ENCODE data around the gene ELOVL5. TPM values are rescaled to one million over a fixed set of nuclear protein-coding genes. Genes with fewer than 3 reads are reported as not detected.

Gene ELOVL5
- total and polyA plus RNA-seq, 2 experiments from 2014 or later: 83.3 to 180 TPM

DNA sequence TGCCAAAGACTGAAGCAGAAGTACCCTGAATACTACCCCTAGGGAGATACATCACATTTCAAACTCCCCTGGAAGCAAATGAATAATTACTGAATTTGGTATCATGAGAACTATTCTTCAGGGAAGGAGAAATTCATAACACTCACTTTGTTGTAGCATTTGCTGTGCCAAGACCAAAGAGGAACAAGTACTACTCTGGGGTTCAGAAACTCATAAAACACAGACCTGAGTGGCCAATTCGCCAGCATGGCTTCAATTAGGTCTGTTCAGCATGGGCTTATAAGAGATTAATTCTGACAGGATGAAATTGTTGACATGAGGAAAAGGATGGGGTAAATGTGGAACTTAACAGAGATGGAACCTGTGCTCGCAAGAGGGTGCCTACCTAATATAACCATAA is 6.5 kb downstream of the ELOVL5 start:
- no peaks in the 10 kb centered on the region for H3K9me3 Mint-ChIP-seq
- H3K36me3 Mint-ChIP-seq (ENCODE audit: low read depth): peaks cover 16% of the 10 kb centered on the region
- Histone ChIP-seq H4K20me1 (replicated peaks; ENCODE audit: insufficient read depth) (peaks cover 79% of the 10 kb centered on the region), H3K79me2 (replicated peaks; ENCODE audit: insufficient read depth) (peaks cover 100% of the 10 kb centered on the region), H3K4me2 (no peak overlapping the region), H2AFZ (no peak overlapping the region), H3K4me1 (ENCODE audit: insufficient read depth) (peaks cover 22% of the 10 kb centered on the region), H3F3A (replicated peaks; ENCODE audit: low read depth) (no peaks in the 10 kb centered on the region), H3K4me3 (no peak overlapping the region), H3K9me2 (ENCODE audit: insufficient read depth) (no peaks in the 10 kb centered on the region), H3K27ac (ENCODE audit: low read depth) (no peak overlapping the region), H3K27me3 (ENCODE audit: insufficient read depth) (no peaks in the 10 kb centered on the region), H3K36me3 (ENCODE audit: insufficient read depth) (peaks cover 4% of the 10 kb centered on the region; the same call in 1 of the 2 replicates)
- ATAC-seq (no peak), DNase-seq (ENCODE audit: low spot score) (no peak)
- H3K4me3 Mint-ChIP-seq: no peak overlapping the region
- peaks cover 6% of the 10 kb centered on the region for H3K27me3 Mint-ChIP-seq (ENCODE audit: insufficient read depth, low read depth, poor library complexity)
- TF ChIP-seq POLR2AphosphoS5 (IDR thresholded peaks at IDR 0.05; ENCODE audit: low read depth): no peak
- TF ChIP-seq NANOG (IDR thresholded peaks at IDR 0.05; ENCODE audit: borderline replicate concordance): no peak
- TF ChIP-seq, protein P1, sequence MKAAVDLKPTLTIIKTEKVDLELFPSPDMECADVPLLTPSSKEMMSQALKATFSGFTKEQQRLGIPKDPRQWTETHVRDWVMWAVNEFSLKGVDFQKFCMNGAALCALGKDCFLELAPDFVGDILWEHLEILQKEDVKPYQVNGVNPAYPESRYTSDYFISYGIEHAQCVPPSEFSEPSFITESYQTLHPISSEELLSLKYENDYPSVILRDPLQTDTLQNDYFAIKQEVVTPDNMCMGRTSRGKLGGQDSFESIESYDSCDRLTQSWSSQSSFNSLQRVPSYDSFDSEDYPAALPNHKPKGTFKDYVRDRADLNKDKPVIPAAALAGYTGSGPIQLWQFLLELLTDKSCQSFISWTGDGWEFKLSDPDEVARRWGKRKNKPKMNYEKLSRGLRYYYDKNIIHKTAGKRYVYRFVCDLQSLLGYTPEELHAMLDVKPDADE (IDR thresholded peaks at IDR 0.05): no peak
- TF ChIP-seq EZH2phosphoT487 (IDR thresholded peaks at IDR 0.05; ENCODE audit: unreplicated experiment): no peak
- TF ChIP-seq STAT1 (IDR thresholded peaks at IDR 0.05; ENCODE audit: unreplicated experiment): no peak
- TF ChIP-seq EZH2 (IDR thresholded peaks at IDR 0.05; ENCODE audit: low read depth, unreplicated experiment): no peak
- TF ChIP-seq ZNF114 (CRISPR knock-in tag; IDR thresholded peaks at IDR 0.05): no peak
- no peak for TF ChIP-seq ZNF331 (CRISPR knock-in tag; IDR thresholded peaks at IDR 0.05; ENCODE audit: low read depth)
- TF ChIP-seq, protein P2, sequence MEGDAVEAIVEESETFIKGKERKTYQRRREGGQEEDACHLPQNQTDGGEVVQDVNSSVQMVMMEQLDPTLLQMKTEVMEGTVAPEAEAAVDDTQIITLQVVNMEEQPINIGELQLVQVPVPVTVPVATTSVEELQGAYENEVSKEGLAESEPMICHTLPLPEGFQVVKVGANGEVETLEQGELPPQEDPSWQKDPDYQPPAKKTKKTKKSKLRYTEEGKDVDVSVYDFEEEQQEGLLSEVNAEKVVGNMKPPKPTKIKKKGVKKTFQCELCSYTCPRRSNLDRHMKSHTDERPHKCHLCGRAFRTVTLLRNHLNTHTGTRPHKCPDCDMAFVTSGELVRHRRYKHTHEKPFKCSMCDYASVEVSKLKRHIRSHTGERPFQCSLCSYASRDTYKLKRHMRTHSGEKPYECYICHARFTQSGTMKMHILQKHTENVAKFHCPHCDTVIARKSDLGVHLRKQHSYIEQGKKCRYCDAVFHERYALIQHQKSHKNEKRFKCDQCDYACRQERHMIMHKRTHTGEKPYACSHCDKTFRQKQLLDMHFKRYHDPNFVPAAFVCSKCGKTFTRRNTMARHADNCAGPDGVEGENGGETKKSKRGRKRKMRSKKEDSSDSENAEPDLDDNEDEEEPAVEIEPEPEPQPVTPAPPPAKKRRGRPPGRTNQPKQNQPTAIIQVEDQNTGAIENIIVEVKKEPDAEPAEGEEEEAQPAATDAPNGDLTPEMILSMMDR (conservative IDR thresholded peaks at IDR 0.05; ENCODE audit: low read depth in 2 of 2): no peak
- no peak for TF ChIP-seq CREB1 (CRISPR knock-in tag; IDR thresholded peaks at IDR 0.05; ENCODE audit: low read depth)
- TF ChIP-seq, protein P3, sequence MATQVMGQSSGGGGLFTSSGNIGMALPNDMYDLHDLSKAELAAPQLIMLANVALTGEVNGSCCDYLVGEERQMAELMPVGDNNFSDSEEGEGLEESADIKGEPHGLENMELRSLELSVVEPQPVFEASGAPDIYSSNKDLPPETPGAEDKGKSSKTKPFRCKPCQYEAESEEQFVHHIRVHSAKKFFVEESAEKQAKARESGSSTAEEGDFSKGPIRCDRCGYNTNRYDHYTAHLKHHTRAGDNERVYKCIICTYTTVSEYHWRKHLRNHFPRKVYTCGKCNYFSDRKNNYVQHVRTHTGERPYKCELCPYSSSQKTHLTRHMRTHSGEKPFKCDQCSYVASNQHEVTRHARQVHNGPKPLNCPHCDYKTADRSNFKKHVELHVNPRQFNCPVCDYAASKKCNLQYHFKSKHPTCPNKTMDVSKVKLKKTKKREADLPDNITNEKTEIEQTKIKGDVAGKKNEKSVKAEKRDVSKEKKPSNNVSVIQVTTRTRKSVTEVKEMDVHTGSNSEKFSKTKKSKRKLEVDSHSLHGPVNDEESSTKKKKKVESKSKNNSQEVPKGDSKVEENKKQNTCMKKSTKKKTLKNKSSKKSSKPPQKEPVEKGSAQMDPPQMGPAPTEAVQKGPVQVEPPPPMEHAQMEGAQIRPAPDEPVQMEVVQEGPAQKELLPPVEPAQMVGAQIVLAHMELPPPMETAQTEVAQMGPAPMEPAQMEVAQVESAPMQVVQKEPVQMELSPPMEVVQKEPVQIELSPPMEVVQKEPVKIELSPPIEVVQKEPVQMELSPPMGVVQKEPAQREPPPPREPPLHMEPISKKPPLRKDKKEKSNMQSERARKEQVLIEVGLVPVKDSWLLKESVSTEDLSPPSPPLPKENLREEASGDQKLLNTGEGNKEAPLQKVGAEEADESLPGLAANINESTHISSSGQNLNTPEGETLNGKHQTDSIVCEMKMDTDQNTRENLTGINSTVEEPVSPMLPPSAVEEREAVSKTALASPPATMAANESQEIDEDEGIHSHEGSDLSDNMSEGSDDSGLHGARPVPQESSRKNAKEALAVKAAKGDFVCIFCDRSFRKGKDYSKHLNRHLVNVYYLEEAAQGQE (IDR thresholded peaks at IDR 0.05; ENCODE audit: unreplicated experiment): no peak
- TF ChIP-seq, protein P4, sequence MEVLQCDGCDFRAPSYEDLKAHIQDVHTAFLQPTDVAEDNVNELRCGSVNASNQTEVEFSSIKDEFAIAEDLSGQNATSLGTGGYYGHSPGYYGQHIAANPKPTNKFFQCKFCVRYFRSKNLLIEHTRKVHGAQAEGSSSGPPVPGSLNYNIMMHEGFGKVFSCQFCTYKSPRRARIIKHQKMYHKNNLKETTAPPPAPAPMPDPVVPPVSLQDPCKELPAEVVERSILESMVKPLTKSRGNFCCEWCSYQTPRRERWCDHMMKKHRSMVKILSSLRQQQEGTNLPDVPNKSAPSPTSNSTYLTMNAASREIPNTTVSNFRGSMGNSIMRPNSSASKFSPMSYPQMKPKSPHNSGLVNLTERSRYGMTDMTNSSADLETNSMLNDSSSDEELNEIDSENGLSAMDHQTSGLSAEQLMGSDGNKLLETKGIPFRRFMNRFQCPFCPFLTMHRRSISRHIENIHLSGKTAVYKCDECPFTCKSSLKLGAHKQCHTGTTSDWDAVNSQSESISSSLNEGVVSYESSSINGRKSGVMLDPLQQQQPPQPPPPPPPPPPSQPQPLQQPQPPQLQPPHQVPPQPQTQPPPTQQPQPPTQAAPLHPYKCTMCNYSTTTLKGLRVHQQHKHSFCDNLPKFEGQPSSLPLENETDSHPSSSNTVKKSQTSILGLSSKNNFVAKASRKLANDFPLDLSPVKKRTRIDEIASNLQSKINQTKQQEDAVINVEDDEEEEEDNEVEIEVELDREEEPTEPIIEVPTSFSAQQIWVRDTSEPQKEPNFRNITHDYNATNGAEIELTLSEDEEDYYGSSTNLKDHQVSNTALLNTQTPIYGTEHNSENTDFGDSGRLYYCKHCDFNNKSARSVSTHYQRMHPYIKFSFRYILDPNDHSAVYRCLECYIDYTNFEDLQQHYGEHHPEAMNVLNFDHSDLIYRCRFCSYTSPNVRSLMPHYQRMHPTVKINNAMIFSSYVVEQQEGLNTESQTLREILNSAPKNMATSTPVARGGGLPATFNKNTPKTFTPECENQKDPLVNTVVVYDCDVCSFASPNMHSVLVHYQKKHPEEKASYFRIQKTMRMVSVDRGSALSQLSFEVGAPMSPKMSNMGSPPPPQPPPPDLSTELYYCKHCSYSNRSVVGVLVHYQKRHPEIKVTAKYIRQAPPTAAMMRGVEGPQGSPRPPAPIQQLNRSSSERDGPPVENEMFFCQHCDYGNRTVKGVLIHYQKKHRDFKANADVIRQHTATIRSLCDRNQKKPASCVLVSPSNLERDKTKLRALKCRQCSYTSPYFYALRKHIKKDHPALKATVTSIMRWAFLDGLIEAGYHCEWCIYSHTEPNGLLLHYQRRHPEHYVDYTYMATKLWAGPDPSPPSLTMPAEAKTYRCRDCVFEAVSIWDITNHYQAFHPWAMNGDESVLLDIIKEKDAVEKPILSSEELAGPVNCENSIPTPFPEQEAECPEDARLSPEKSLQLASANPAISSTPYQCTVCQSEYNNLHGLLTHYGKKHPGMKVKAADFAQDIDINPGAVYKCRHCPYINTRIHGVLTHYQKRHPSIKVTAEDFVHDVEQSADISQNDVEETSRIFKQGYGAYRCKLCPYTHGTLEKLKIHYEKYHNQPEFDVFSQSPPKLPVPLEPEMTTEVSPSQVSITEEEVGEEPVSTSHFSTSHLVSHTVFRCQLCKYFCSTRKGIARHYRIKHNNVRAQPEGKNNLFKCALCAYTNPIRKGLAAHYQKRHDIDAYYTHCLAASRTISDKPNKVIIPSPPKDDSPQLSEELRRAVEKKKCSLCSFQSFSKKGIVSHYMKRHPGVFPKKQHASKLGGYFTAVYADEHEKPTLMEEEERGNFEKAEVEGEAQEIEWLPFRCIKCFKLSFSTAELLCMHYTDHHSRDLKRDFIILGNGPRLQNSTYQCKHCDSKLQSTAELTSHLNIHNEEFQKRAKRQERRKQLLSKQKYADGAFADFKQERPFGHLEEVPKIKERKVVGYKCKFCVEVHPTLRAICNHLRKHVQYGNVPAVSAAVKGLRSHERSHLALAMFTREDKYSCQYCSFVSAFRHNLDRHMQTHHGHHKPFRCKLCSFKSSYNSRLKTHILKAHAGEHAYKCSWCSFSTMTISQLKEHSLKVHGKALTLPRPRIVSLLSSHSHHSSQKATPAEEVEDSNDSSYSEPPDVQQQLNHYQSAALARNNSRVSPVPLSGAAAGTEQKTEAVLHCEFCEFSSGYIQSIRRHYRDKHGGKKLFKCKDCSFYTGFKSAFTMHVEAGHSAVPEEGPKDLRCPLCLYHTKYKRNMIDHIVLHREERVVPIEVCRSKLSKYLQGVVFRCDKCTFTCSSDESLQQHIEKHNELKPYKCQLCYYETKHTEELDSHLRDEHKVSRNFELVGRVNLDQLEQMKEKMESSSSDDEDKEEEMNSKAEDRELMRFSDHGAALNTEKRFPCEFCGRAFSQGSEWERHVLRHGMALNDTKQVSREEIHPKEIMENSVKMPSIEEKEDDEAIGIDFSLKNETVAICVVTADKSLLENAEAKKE (CRISPR knock-in tag; IDR thresholded peaks at IDR 0.05): no peak
- TF ChIP-seq JUNB (IDR thresholded peaks at IDR 0.05; ENCODE audit: unreplicated experiment): no peak
- no peak overlapping the region for H3K27ac Mint-ChIP-seq
- peaks cover 45% of the 10 kb centered on the region for H3K4me1 Mint-ChIP-seq

Data from GM23338 (cell line).